Osteocyte (in vitro differentiated cells): Measurements from ENCODE around the gene RPS21. TPM values are rescaled to one million over a fixed set of nuclear protein-coding genes. Genes with fewer than 3 reads are reported as not detected.

Experiments used
- DNase-seq: peaks from one replicate; pipeline ENCODE4 v3.0.0; 2021; ENCODE audit warnings: mixed read lengths; ENCODE audit not compliant: unreplicated experiment; ENCODE audit errors: extremely low spot score
- H3K27ac Mint-ChIP-seq: one replicate; pipeline ENCODE4 v1.8.0; 2021; ENCODE audit warnings: mild to moderate bottlenecking, mixed read lengths; ENCODE audit not compliant: unreplicated experiment
- H3K27me3 Mint-ChIP-seq: one replicate; pipeline ENCODE4 v1.8.0; 2021; ENCODE audit warnings: mixed read lengths; ENCODE audit not compliant: unreplicated experiment
- H3K36me3 Mint-ChIP-seq: one replicate; pipeline ENCODE4 v1.8.0; 2021; ENCODE audit warnings: mixed read lengths; ENCODE audit not compliant: unreplicated experiment
- H3K4me1 Mint-ChIP-seq: one replicate; pipeline ENCODE4 v1.8.0; 2021; ENCODE audit warnings: mixed read lengths; ENCODE audit not compliant: unreplicated experiment
- H3K4me3 Mint-ChIP-seq: one replicate; pipeline ENCODE4 v1.8.0; 2021; ENCODE audit warnings: mild to moderate bottlenecking, moderate library complexity, mixed read lengths; ENCODE audit not compliant: unreplicated experiment
- H3K9me3 Mint-ChIP-seq: one replicate; pipeline ENCODE4 v1.8.0; 2021; ENCODE audit warnings: mixed read lengths; ENCODE audit not compliant: unreplicated experiment
- total RNA-seq: library from RNA; stranded (reverse); gene quantifications from 2 replicates; pipeline ENCODE4 v1.2.1, GENCODE V29; 2021
- TF ChIP-seq, protein P1 (sequence below): fragments of 200-600 bp; sonication (generic); IDR thresholded peaks from 2 replicates; pipeline ENCODE4 v1.5.0; 2021; ENCODE audit warnings: antibody characterized with exemption, mild to moderate bottlenecking, moderate library complexity

The RPS21 gene
- total RNA-seq, 1 donor from 2014 or later, result 1,013 TPM

DNA sequence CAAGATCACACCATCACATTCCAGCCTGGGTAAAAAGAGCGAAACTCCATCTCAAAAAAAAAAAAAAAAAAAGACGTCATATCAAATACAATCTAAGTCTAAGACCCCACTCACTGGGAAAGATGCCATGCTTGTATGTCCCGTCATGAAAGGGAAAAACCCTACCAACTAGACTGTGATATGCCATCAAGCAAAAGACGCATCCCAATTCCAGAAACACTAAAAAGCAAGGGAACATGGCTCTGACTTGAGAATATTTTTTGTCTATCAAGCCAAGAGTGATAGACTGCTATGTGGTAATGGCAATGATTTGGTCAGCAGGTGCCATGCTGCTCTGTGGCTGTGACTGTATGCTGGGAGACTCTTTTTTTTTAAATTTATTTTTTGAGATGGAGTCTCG is 42.8 kb upstream of the RPS21 start:
- Mint-ChIP-seq H3K4me3 (no peak overlapping the region), H3K4me1 (no peaks in the 10 kb centered on the region), H3K27me3 (no peaks in the 10 kb centered on the region), H3K9me3 (no peaks in the 10 kb centered on the region), H3K27ac (no peak overlapping the region), H3K36me3 (peaks cover 37% of the 10 kb centered on the region)
- DNase-seq, result no peak
- TF ChIP-seq, protein P1, sequence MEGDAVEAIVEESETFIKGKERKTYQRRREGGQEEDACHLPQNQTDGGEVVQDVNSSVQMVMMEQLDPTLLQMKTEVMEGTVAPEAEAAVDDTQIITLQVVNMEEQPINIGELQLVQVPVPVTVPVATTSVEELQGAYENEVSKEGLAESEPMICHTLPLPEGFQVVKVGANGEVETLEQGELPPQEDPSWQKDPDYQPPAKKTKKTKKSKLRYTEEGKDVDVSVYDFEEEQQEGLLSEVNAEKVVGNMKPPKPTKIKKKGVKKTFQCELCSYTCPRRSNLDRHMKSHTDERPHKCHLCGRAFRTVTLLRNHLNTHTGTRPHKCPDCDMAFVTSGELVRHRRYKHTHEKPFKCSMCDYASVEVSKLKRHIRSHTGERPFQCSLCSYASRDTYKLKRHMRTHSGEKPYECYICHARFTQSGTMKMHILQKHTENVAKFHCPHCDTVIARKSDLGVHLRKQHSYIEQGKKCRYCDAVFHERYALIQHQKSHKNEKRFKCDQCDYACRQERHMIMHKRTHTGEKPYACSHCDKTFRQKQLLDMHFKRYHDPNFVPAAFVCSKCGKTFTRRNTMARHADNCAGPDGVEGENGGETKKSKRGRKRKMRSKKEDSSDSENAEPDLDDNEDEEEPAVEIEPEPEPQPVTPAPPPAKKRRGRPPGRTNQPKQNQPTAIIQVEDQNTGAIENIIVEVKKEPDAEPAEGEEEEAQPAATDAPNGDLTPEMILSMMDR, result no peak

DNA sequence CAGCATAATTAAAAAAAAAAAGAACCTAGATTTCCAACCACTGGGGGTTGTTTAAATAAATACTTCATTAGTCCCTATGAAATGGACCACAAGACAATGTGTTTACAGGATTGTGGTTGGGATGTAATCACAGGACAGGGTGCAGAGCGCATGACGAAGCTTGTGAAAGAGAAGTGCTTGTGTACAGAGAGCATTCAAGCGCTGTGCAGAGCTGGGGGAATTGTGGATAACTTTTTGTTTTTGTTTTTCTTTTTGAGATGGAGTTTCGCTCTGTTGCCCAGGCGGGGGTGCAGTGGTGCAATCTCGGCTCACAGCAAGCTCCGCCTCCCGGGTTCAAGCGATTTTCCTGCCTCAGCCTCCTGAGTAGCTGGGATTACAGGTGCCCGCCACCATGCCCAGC is 42.1 kb upstream of the RPS21 start:
- H3K4me1 Mint-ChIP-seq, result no peaks in the 10 kb centered on the region
- TF ChIP-seq, protein P1, result no peak
- DNase-seq, result no peak
- no peak overlapping the region for H3K4me3 Mint-ChIP-seq
- H3K27me3 Mint-ChIP-seq, result no peaks in the 10 kb centered on the region
- H3K27ac Mint-ChIP-seq, result no peak overlapping the region
- H3K36me3 Mint-ChIP-seq, result peaks cover 34% of the 10 kb centered on the region
- H3K9me3 Mint-ChIP-seq, result no peaks in the 10 kb centered on the region

DNA sequence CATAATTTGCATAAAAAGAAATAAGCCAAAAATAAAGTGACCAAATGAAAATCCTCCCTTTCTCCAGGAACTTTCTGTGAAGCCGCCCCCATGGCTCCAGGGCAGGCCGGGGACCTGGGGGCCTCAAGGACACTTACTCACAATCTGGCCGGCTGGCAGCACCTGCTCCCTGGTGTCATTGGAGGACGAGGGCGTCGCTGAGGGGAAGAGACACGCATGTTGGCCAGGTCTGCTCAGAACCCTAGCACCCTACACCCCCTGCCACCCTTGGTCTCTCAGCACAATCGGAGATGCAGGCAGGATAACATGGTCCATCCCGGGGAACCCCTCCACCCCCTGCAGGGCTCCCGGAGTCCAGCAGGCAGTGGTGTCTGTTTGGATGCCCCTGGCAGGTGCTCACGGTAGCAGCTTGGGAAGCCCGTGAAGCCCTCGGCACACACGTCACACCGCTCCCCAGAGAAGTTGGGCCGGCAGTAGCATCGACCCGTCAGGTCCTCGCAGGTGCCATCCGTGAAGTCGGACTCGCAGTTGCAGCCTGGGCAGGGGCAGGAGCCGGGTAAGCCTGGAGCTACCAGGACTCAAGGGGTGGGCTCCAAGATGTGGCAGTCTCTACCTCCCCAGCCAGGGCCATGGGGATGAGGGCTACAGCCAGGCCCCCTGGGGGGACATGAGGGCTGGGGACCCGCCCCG is 41.1 kb upstream of the RPS21 start:
- peaks cover 31% of the 10 kb centered on the region for H3K36me3 Mint-ChIP-seq
- H3K27ac Mint-ChIP-seq, result no peak overlapping the region
- H3K27me3 Mint-ChIP-seq, result no peaks in the 10 kb centered on the region
- H3K4me1 Mint-ChIP-seq, result peaks cover 4% of the 10 kb centered on the region
- H3K4me3 Mint-ChIP-seq, result no peak overlapping the region
- TF ChIP-seq, protein P1, result no peak
- no peaks in the 10 kb centered on the region for H3K9me3 Mint-ChIP-seq
- no peak for DNase-seq

DNA sequence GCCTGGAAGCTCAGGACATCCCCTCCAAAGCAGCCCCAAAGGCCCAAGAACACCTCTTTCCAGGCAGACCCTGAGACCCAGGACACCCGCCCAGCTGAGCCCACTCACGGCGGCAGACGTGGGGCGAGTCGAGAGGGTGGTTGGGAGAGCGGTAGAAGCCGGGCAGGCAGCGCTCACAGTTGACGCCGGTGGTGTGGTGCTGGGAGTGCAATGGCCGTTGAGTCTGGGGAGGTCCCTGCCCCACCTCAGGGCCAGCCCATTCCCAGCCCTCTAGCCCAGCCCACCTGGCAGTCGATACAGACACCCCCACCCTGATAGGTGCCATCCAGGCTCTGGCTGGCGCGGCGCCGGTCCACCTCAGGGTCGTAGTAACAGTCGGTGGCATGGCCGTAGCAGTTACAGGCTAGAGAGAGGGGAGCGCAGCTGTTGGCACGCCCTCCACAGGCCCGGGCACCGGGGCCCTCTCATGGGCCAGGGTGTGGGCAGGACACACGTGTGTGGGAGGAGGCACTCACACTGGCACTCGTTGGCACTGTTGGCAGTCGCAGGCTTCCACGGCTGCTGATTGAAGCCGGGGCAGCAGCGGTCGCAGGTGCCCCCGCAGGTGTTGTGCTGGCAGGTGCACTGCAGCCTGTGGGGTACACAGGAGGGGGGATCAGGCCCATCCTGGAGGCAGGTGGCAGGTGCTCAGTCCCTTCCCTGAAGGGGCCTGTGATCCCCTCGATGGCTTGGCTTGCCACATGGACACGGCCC is 40.3 kb upstream of the RPS21 start:
- Mint-ChIP-seq H3K27ac (no peak overlapping the region), H3K27me3 (no peaks in the 10 kb centered on the region), H3K4me3 (no peak overlapping the region), H3K36me3 (peaks cover 26% of the 10 kb centered on the region), H3K4me1 (peaks cover 4% of the 10 kb centered on the region), H3K9me3 (no peaks in the 10 kb centered on the region)
- TF ChIP-seq, protein P1, result no peak
- no peak for DNase-seq

DNA sequence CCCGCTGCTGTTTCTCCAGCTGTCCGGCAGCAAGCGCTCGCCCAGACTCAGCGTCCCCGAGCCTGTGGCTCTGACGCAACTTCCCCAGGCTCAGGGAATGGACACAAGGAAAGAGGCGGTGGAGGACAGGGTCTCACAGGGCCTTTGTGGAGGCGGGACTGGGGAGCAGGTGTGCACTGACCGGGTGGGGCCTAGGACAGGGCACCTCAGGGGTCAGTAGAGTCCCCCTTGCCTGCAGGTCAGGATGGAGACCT is 39.8 kb upstream of the RPS21 start:
- H3K27me3 Mint-ChIP-seq, result no peaks in the 10 kb centered on the region
- TF ChIP-seq, protein P1, result no peak
- H3K36me3 Mint-ChIP-seq, result peaks cover 23% of the 10 kb centered on the region
- DNase-seq, result no peak
- H3K4me1 Mint-ChIP-seq, result peaks cover 4% of the 10 kb centered on the region
- no peaks in the 10 kb centered on the region for H3K9me3 Mint-ChIP-seq
- no peak overlapping the region for H3K27ac Mint-ChIP-seq
- no peak overlapping the region for H3K4me3 Mint-ChIP-seq
